ENCODE measurements around the gene PSD4.

Gene PSD4

DNA sequence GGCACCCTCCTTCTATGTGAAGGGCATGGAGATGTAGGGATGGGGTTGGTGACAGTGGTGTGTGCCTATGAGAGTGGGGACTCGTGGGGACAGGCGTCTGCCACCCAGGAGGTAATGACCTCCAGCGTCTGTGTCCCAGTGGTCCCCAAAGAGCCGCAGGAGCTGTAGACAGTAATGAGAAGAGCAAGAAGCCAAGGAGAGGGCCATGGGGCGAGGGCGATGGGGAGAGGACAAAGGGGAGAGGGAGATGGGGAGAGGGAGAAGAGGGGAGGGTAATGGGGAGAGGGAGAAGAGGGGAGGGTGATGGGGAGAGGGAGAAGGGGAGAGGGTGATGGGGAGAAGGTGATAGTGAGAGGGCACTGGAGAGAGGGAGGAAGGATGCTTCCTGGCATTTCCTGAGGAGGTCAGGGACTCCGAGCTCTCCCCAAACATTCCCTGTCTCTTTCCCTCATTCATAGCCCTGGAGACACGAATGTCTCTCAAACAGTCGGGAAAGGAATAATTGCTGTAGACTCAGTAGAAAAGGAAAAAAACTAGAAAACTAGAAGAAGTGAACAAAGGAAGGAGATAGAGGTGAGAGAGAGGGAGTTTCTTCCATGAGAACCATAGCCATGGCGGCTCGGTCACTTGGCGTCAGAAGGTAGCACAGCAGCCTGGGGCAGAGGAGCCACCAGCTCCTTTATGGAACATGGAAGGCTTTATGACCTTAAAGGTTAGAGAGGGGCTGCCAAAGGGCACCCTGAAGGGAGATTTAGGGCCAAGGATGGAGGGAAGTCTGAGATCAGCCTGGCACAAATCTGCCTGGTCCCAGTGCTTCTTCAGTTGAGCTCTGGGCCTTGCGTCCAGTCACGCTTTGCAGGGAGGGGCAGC lies 39.5 kb downstream of the PSD4 start:
- TF ChIP-seq, protein P1, sequence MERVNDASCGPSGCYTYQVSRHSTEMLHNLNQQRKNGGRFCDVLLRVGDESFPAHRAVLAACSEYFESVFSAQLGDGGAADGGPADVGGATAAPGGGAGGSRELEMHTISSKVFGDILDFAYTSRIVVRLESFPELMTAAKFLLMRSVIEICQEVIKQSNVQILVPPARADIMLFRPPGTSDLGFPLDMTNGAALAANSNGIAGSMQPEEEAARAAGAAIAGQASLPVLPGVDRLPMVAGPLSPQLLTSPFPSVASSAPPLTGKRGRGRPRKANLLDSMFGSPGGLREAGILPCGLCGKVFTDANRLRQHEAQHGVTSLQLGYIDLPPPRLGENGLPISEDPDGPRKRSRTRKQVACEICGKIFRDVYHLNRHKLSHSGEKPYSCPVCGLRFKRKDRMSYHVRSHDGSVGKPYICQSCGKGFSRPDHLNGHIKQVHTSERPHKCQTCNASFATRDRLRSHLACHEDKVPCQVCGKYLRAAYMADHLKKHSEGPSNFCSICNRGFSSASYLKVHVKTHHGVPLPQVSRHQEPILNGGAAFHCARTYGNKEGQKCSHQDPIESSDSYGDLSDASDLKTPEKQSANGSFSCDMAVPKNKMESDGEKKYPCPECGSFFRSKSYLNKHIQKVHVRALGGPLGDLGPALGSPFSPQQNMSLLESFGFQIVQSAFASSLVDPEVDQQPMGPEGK (CRISPR knock-in tag; IDR thresholded peaks at IDR 0.05; ENCODE audit: borderline replicate concordance) = no peak
- TF ChIP-seq, protein P2, sequence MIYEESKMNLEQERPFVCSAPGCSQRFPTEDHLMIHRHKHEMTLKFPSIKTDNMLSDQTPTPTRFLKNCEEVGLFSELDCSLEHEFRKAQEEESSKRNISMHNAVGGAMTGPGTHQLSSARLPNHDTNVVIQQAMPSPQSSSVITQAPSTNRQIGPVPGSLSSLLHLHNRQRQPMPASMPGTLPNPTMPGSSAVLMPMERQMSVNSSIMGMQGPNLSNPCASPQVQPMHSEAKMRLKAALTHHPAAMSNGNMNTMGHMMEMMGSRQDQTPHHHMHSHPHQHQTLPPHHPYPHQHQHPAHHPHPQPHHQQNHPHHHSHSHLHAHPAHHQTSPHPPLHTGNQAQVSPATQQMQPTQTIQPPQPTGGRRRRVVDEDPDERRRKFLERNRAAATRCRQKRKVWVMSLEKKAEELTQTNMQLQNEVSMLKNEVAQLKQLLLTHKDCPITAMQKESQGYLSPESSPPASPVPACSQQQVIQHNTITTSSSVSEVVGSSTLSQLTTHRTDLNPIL (CRISPR knock-in tag; IDR thresholded peaks at IDR 0.05; ENCODE audit: low read depth) = no peak
- no peak for TF ChIP-seq ZFP3 (CRISPR knock-in tag; IDR thresholded peaks at IDR 0.05)
- no peak for TF ChIP-seq ZNF8 (CRISPR knock-in tag; IDR thresholded peaks at IDR 0.05)
- TF ChIP-seq, protein P3, sequence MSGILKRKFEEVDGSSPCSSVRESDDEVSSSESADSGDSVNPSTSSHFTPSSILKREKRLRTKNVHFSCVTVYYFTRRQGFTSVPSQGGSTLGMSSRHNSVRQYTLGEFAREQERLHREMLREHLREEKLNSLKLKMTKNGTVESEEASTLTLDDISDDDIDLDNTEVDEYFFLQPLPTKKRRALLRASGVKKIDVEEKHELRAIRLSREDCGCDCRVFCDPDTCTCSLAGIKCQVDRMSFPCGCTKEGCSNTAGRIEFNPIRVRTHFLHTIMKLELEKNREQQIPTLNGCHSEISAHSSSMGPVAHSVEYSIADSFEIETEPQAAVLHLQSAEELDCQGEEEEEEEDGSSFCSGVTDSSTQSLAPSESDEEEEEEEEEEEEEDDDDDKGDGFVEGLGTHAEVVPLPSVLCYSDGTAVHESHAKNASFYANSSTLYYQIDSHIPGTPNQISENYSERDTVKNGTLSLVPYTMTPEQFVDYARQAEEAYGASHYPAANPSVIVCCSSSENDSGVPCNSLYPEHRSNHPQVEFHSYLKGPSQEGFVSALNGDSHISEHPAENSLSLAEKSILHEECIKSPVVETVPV (CRISPR knock-in tag; IDR thresholded peaks at IDR 0.05) = no peak
- no peak for TF ChIP-seq TOX (CRISPR knock-in tag; IDR thresholded peaks at IDR 0.05; ENCODE audit: borderline replicate concordance)
- no peak for TF ChIP-seq ZNF565 (CRISPR knock-in tag; conservative IDR thresholded peaks at IDR 0.05; ENCODE audit: low read depth)
- TF ChIP-seq GLIS3 (CRISPR knock-in tag; IDR thresholded peaks at IDR 0.05) = no peak
- no peak for TF ChIP-seq ZNF70 (CRISPR knock-in tag; IDR thresholded peaks at IDR 0.05)
- no peak for TF ChIP-seq TCF4 (CRISPR knock-in tag; IDR thresholded peaks at IDR 0.05; ENCODE audit: borderline replicate concordance)
- no peak for TF ChIP-seq RARB (CRISPR knock-in tag; IDR thresholded peaks at IDR 0.05)
- TF ChIP-seq BACH2 (CRISPR knock-in tag; IDR thresholded peaks at IDR 0.05; ENCODE audit: borderline replicate concordance) = no peak
- no peak for TF ChIP-seq ZC3H10 (CRISPR knock-in tag; IDR thresholded peaks at IDR 0.05)
- TF ChIP-seq PPARA (CRISPR knock-in tag; IDR thresholded peaks at IDR 0.05; ENCODE audit: borderline replicate concordance) = no peak
- TF ChIP-seq ESRRG (CRISPR knock-in tag; IDR thresholded peaks at IDR 0.05) = no peak
- TF ChIP-seq TSHZ2 (CRISPR knock-in tag; IDR thresholded peaks at IDR 0.05) = no peak
- TF ChIP-seq ISL1 (CRISPR knock-in tag; IDR thresholded peaks at IDR 0.05) = no peak
- ATAC-seq = no peak

GRCh38 chr2:113214141-113214540 lies 40.4 kb downstream of the PSD4 start:
- no peak for ATAC-seq
- TF ChIP-seq PPARA (CRISPR knock-in tag; IDR thresholded peaks at IDR 0.05; ENCODE audit: borderline replicate concordance) (no peak), TOX (CRISPR knock-in tag; IDR thresholded peaks at IDR 0.05; ENCODE audit: borderline replicate concordance) (no peak), ISL1 (CRISPR knock-in tag; IDR thresholded peaks at IDR 0.05) (no peak), BACH2 (CRISPR knock-in tag; IDR thresholded peaks at IDR 0.05; ENCODE audit: borderline replicate concordance) (no peak), ESRRG (CRISPR knock-in tag; IDR thresholded peaks at IDR 0.05) (no peak), TCF4 (CRISPR knock-in tag; IDR thresholded peaks at IDR 0.05; ENCODE audit: borderline replicate concordance) (no peak)
- TF ChIP-seq, protein P2 (CRISPR knock-in tag; IDR thresholded peaks at IDR 0.05; ENCODE audit: low read depth) = no peak
- TF ChIP-seq, protein P1 (CRISPR knock-in tag; IDR thresholded peaks at IDR 0.05; ENCODE audit: borderline replicate concordance) = no peak

Data from SK-N-SH treated with all-trans-retinoic acid at 6 μM for 48 hours (cell line).